Endothelial cell of umbilical vein (primary cell): ENCODE measurements around the gene ST6GALNAC6. TPM values are rescaled to one million over a fixed set of nuclear protein-coding genes. Genes with fewer than 3 reads are reported as not detected.

Experiments
- BruUV-seq: library from RNA; stranded (reverse); fragments of 400-500 nt; replicated peaks from 2 replicates; lab custom pipeline; 2021; lab: Mats Ljungman, UMichigan
- CTCF ChIA-PET: fragments of 300-600, 350-600 bp; sonication (Branson Sonifier 250); formaldehyde crosslinking; loops from one replicate; lab custom pipeline; 2021; ENCODE audit warnings: antibody characterized with exemption, inconsistent platforms; lab: Charles Lee
- POLR2A ChIA-PET: fragments of 300-600, 350-600 bp; sonication (Branson Sonifier 250); formaldehyde crosslinking; loops from one replicate; lab custom pipeline; 2021; ENCODE audit warnings: antibody characterized with exemption, inconsistent platforms; lab: Charles Lee
- DNase-seq: peaks from one replicate; pipeline ENCODE4 v3.0.0-alpha.2; 2011; ENCODE audit warnings: low read depth, low spot score
- FAIRE-seq: peaks from 2 replicates; lab custom pipeline; 2011; peaks lifted over from hg19 to GRCh38; lab: Jason Lieb, UNC
- H2AFZ ChIP-seq: 2 replicates; pipeline ENCODE4 v1.6.0; 2012; ENCODE audit warnings: low read depth, low read length, control low read depth, inconsistent platforms
- H3K27ac ChIP-seq: 2 replicates; pipeline ENCODE4 v1.5.1; 2011; ENCODE audit warnings: low read depth, mild to moderate bottlenecking, control low read depth, low read length, moderate library complexity; ENCODE audit not compliant: insufficient read depth
- H3K27me3 ChIP-seq, 2 experiments: 2 replicates each; pipeline versions ENCODE4 v1.6.0 to v1.6.1; 2011; ENCODE audit warnings: low read length in 2 of 2, mixed read lengths in 1 of 2; ENCODE audit not compliant: control insufficient read depth in 2 of 2, insufficient read depth in 2 of 2
- H3K36me3 ChIP-seq, 2 experiments: 2 replicates in 1 of 2; 3 replicates in 1 of 2; pipeline ENCODE4 v1.5.1; 2011; ENCODE audit warnings: low read length in 2 of 2, mild to moderate bottlenecking in 1 of 2, moderate library complexity in 1 of 2; ENCODE audit not compliant: control insufficient read depth in 2 of 2, insufficient read depth in 2 of 2; ENCODE audit errors: extremely low read depth in 1 of 2
- H3K4me1 ChIP-seq: 3 replicates; pipeline ENCODE4 v1.5.1; 2011; ENCODE audit warnings: mild to moderate bottlenecking, low read length; ENCODE audit not compliant: control insufficient read depth, insufficient read depth; ENCODE audit errors: extremely low read depth
- H3K4me2 ChIP-seq: 2 replicates; pipeline ENCODE4 v1.6.1; 2011; ENCODE audit warnings: low read length, control low read depth, mixed read lengths; ENCODE audit not compliant: insufficient read depth
- H3K4me3 ChIP-seq, 3 experiments: fragments of 200-600 bp in 1 of 3; sonication (generic), shearing (Covaris generic) in 1 of 3; replicated peaks in 1 of 3; 2 replicates each; pipeline ENCODE4 v1.5.1; 2011 to 2016; ENCODE audit warnings: control low read depth in 3 of 3, low read length in 3 of 3, mild to moderate bottlenecking in 2 of 3, inconsistent platforms in 1 of 3, low read depth in 1 of 3, moderate library complexity in 1 of 3; ENCODE audit not compliant: insufficient read depth in 1 of 3
- H3K79me2 ChIP-seq: 2 replicates; pipeline ENCODE4 v1.6.0; 2012; ENCODE audit warnings: low read length, inconsistent platforms; ENCODE audit not compliant: control insufficient read depth, insufficient read depth
- H3K9ac ChIP-seq: replicated peaks from 2 replicates; pipeline ENCODE3; 2011; ENCODE audit warnings: low read length, control low read depth; ENCODE audit not compliant: insufficient read depth; ENCODE audit errors: extremely low read depth
- H3K9me1 ChIP-seq: replicated peaks from 3 replicates; pipeline ENCODE4 v1.6.0; 2011; ENCODE audit warnings: mild to moderate bottlenecking, low read length; ENCODE audit not compliant: control insufficient read depth, insufficient read depth; ENCODE audit errors: extremely low read depth
- H3K9me3 ChIP-seq: replicated peaks from 2 replicates; pipeline ENCODE4 v1.5.1; 2012; ENCODE audit warnings: low read length, inconsistent platforms; ENCODE audit not compliant: control insufficient read depth, insufficient read depth
- H4K20me1 ChIP-seq: replicated peaks from 2 replicates; pipeline ENCODE3; 2011; ENCODE audit warnings: mild to moderate bottlenecking, low read length; ENCODE audit not compliant: control insufficient read depth, insufficient read depth; ENCODE audit errors: extremely low read depth
- EZH2 ChIP-seq: IDR thresholded peaks from 2 replicates; pipeline ENCODE4 v1.6.1; 2012; ENCODE audit warnings: borderline replicate concordance, low read depth, mild to moderate bottlenecking, moderate library complexity, low read length, inconsistent platforms; ENCODE audit not compliant: severe bottlenecking
- FOS ChIP-seq: IDR thresholded peaks from 2 replicates; pipeline ENCODE4 v1.6.1; 2011; ENCODE audit warnings: mild to moderate bottlenecking, low read length, moderate library complexity, borderline replicate concordance; ENCODE audit not compliant: insufficient read depth
- GATA2 ChIP-seq: IDR thresholded peaks from 2 replicates; pipeline ENCODE4 v1.7.0; 2011; ENCODE audit warnings: low read depth, mild to moderate bottlenecking, moderate library complexity, mixed read lengths, low read length; ENCODE audit not compliant: insufficient read length, insufficient read depth
- JUN ChIP-seq: IDR thresholded peaks from 2 replicates; pipeline ENCODE4 v1.6.1; 2011; ENCODE audit warnings: borderline replicate concordance, low read depth; ENCODE audit not compliant: insufficient read length, insufficient read depth
- MYC ChIP-seq: IDR thresholded peaks from one replicate; pipeline ENCODE4 v1.6.1; 2011; ENCODE audit warnings: mild to moderate bottlenecking, low read depth, low read length
- POLR2A ChIP-seq: IDR thresholded peaks from 2 replicates; pipeline ENCODE4 v1.6.1; 2012; ENCODE audit warnings: low read depth, mild to moderate bottlenecking, control low read depth, low read length
- POLR2AphosphoS5 ChIP-seq: IDR thresholded peaks from 2 replicates; pipeline ENCODE4 v1.6.1; 2012; ENCODE audit warnings: low read depth, mild to moderate bottlenecking, control low read depth, low read length, moderate library complexity; ENCODE audit not compliant: insufficient read depth
- dilution Hi-C: fragments of 300-500 bp; cut with MboI; formaldehyde crosslinking; loops from one replicate; pipeline ENCODE4 v1.15.0; 2019; ENCODE audit warnings: low sequenced_read_pairs; ENCODE audit not compliant: extremely low pct_ligation_motif_present
- intact Hi-C: fragments of 100-400 bp; cut with micrococcal nuclease; formaldehyde crosslinking; loops from one replicate; pipeline ENCODE4 v1.10.0; 2022
- polyA plus RNA-seq, 4 experiments: library from polyadenylated mRNA; depleted of rRNA in 3 of 4; stranded (reverse) in 3 of 4; unstranded in 1 of 4; fragments of >200 nt; gene quantifications; 2 replicates each; pipeline versions ENCODE4 v1.2.1 to v1.2.3, GENCODE V29; 2011 to 2012; ENCODE audit warnings: missing spikeins in 1 of 4
- total RNA-seq: library from RNA; stranded (reverse); gene quantifications from 2 replicates; pipeline ENCODE4 v1.2.3, GENCODE V29; 2021
- TF ChIP-seq, protein P1 (sequence below): IDR thresholded peaks from 2 replicates; pipeline ENCODE4 v1.6.1; 2011; ENCODE audit not compliant: insufficient read depth, insufficient read length
- TF ChIP-seq, protein P2 (sequence below), 2 donors: IDR thresholded peaks; 1 replicate in 1 of 2; 2 replicates in 1 of 2; pipeline ENCODE4 v1.5.1; 2011; ENCODE audit warnings: low read length in 2 of 2, mild to moderate bottlenecking in 2 of 2, moderate library complexity in 2 of 2, control low read depth in 1 of 2, inconsistent platforms in 1 of 2, low read depth in 1 of 2; ENCODE audit not compliant: insufficient read depth in 1 of 2; ENCODE audit errors: extremely low read depth in 1 of 2

Gene ST6GALNAC6
- total and polyA plus RNA-seq, 2 donors (not counting 3 experiments of a cell fraction or from before 2014, with no cell fraction given) = 43.0 to 78.9 TPM

DNA sequence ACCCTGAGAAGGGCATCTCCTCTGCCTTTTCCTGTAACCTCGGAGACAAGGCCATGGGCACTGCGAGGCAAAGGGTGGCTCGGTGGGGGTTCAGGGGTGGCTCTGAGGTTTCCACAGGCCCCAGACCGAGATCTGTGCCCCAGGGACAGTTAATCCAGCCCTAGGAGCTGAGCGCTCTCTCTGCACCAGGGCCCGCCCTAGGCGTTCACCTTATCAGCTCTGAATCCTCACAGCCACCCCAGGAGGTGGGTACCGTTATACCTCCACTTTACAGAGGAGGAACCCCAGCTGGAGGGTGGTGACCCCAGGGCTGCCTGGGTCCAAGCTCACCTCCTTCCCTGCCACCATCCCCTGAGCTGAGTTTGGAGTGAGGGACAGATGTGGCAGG, 42.7 kb downstream of the ST6GALNAC6 start:
- Histone ChIP-seq H3K27me3 (no peaks in the 10 kb centered on the region), H2AFZ (no peak overlapping the region), H3K36me3 (peaks cover 2 to 8% of the 10 kb centered on the region in 2 experiments), H3K4me1 (peaks cover 25% of the 10 kb centered on the region), H3K79me2 (peaks cover 32% of the 10 kb centered on the region), H4K20me1 (no peaks in the 10 kb centered on the region), H3K4me2 (no peak overlapping the region), H3K9me1 (no peaks in the 10 kb centered on the region), H3K9me3 (no peaks in the 10 kb centered on the region), H3K27ac (no peak overlapping the region), H3K4me3 (no peak overlapping the region), H3K9ac (no peak overlapping the region)
- CTCF ChIA-PET = interaction anchor here (6.3 kb wide), 1 partner anchor 12 kb away, joined by 101 read pairs; no protein-coding TSS in a partner anchor
- POLR2A ChIA-PET = no interaction called here
- no peak for TF ChIP-seq MYC
- no peak for TF ChIP-seq FOS
- no peak for TF ChIP-seq GATA2
- TF ChIP-seq, protein P1, sequence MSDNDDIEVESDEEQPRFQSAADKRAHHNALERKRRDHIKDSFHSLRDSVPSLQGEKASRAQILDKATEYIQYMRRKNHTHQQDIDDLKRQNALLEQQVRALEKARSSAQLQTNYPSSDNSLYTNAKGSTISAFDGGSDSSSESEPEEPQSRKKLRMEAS = no peak
- no peak for TF ChIP-seq POLR2AphosphoS5
- TF ChIP-seq, protein P2, sequence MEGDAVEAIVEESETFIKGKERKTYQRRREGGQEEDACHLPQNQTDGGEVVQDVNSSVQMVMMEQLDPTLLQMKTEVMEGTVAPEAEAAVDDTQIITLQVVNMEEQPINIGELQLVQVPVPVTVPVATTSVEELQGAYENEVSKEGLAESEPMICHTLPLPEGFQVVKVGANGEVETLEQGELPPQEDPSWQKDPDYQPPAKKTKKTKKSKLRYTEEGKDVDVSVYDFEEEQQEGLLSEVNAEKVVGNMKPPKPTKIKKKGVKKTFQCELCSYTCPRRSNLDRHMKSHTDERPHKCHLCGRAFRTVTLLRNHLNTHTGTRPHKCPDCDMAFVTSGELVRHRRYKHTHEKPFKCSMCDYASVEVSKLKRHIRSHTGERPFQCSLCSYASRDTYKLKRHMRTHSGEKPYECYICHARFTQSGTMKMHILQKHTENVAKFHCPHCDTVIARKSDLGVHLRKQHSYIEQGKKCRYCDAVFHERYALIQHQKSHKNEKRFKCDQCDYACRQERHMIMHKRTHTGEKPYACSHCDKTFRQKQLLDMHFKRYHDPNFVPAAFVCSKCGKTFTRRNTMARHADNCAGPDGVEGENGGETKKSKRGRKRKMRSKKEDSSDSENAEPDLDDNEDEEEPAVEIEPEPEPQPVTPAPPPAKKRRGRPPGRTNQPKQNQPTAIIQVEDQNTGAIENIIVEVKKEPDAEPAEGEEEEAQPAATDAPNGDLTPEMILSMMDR (IDR thresholded peaks at IDR 0.05; ENCODE audit: extremely low read depth in 1 of 2, insufficient read depth in 1 of 2, low read depth in 1 of 2, low read length in 2 of 2) = no peak
- TF ChIP-seq POLR2A = no peak
- TF ChIP-seq EZH2 = no peak
- TF ChIP-seq JUN = no peak
- dilution Hi-C loops = no loop called here
- FAIRE-seq (no peak), DNase-seq (no peak)
- no TSS peak for BruUV-seq
- intact Hi-C loops = no loop called here
